Measurements from ENCODE around the gene IGSF23.

DNA sequence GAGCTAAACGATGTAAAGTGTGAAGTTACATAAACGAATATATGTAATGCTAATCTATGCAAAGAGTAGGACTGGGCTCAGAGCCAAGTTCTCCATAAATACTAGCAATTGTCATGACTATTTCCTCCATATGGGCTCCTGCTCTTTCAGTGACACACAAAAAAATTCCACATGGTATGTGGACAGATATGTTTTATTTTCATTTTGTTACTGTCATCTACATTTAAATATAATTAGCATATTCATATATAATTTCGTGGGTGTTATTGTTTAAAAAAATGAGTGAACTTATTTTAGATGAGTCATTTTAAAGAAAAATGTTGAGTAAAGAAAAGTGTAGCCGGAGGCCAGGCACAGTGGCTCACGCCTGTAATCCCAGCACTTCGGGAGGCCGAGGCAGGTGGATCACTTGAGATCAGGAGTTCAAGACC lies 5.0 kb upstream of the IGSF23 start:
- TF ChIP-seq, protein P1, sequence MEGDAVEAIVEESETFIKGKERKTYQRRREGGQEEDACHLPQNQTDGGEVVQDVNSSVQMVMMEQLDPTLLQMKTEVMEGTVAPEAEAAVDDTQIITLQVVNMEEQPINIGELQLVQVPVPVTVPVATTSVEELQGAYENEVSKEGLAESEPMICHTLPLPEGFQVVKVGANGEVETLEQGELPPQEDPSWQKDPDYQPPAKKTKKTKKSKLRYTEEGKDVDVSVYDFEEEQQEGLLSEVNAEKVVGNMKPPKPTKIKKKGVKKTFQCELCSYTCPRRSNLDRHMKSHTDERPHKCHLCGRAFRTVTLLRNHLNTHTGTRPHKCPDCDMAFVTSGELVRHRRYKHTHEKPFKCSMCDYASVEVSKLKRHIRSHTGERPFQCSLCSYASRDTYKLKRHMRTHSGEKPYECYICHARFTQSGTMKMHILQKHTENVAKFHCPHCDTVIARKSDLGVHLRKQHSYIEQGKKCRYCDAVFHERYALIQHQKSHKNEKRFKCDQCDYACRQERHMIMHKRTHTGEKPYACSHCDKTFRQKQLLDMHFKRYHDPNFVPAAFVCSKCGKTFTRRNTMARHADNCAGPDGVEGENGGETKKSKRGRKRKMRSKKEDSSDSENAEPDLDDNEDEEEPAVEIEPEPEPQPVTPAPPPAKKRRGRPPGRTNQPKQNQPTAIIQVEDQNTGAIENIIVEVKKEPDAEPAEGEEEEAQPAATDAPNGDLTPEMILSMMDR (IDR thresholded peaks at IDR 0.05): no peak
- no peak for TF ChIP-seq POLR2A (IDR thresholded peaks at IDR 0.05)
